Stimulated activated CD8-positive, alpha-beta memory T cell treated with anti-CD3 and anti-CD28 coated beads, Interleukin-7, amount 100 ng/mL, for 48 hours (primary cell): ENCODE measurements around the gene IDH3G.
A peak's percentile ranks its signal among the peaks of the same experiment; 100 is the strongest.

Source experiments
- DNase-seq, 2 donors: peaks; one replicate each; pipeline ENCODE4 v3.0.0-alpha.2; 2020; ENCODE audit warnings: low read depth in 1 of 2; ENCODE audit errors: extremely low read depth in 1 of 2

The IDH3G gene

GRCh38 chrX:153773741-153774575, 20.2 kb downstream of the IDH3G start:
- DNase-seq: no peak

- no peak for DNase-seq
These were observed 21.0 kb downstream of the IDH3G start for GRCh38 chrX:153773218-153773611.

GRCh38 chrX:153772316-153773217, 21.6 kb downstream of the IDH3G start:
- no peak for DNase-seq

GRCh38 chrX:153771415-153772315, 22.5 kb downstream of the IDH3G start:
- DNase-seq: no peak

- DNase-seq: no peak
These were observed 23.4 kb downstream of the IDH3G start for GRCh38 chrX:153770601-153771414.

GRCh38 chrX:153769865-153770600, 24.1 kb downstream of the IDH3G start:
- DNase-seq: no peak

- no peak for DNase-seq
These were observed 24.9 kb downstream of the IDH3G start for GRCh38 chrX:153769158-153769864.

GRCh38 chrX:153768311-153769157, 25.6 kb downstream of the IDH3G start:
- DNase-seq: no peak

- DNase-seq: no peak
These were observed 26.5 kb downstream of the IDH3G start for GRCh38 chrX:153767674-153768055.

GRCh38 chrX:153766871-153767673, 27.1 kb downstream of the IDH3G start:
- DNase-seq: no peak

- DNase-seq: peak in 1 of 2 donors; percentile 50
These were observed 27.9 kb downstream of the IDH3G start for GRCh38 chrX:153766098-153766817.

GRCh38 chrX:153765138-153766079, 28.8 kb downstream of the IDH3G start:
- no peak for DNase-seq

GRCh38 chrX:153764786-153765137, 29.4 kb downstream of the IDH3G start:
- DNase-seq: no peak

- DNase-seq: peak; percentile 47 to 55
These were observed 30.0 kb downstream of the IDH3G start, which contains the start of gene PLXNB3 for GRCh38 chrX:153763989-153764755. Gene PLXNB3 (plus strand): TSS chrX:153764249. CDS start chrX:153765536, 1,287 bp downstream.
